GM12872 (cell line): ENCODE results near the gene TCAIM.

Experiments used
- TF ChIP-seq, protein P1 (sequence below): IDR thresholded peaks from 3 replicates; pipeline ENCODE4 v1.5.1; 2011; ENCODE audit warnings: low read depth, mild to moderate bottlenecking, low read length, moderate library complexity; ENCODE audit not compliant: insufficient read depth

Gene TCAIM

DNA sequence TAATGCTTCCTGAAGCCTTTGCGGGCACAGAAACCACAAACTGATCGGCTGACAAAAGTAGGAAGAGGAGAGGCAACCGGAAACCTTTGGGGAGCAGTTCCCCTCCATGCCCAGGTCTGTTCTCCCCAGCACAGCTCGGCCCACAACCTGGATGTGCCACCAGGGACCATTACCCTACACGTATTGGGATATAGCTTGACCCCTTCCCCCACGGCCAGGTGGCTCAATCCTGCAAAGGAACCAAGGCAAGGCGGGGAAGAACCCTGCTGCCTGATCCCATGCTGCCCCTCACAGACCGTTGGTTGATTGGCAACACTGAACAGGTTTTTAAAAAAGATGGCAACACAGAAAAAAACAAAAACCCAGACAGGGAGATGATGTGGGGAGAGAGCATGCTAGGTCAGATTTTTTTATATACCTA is 19.7 kb upstream of the TCAIM start:
- TF ChIP-seq, protein P1, sequence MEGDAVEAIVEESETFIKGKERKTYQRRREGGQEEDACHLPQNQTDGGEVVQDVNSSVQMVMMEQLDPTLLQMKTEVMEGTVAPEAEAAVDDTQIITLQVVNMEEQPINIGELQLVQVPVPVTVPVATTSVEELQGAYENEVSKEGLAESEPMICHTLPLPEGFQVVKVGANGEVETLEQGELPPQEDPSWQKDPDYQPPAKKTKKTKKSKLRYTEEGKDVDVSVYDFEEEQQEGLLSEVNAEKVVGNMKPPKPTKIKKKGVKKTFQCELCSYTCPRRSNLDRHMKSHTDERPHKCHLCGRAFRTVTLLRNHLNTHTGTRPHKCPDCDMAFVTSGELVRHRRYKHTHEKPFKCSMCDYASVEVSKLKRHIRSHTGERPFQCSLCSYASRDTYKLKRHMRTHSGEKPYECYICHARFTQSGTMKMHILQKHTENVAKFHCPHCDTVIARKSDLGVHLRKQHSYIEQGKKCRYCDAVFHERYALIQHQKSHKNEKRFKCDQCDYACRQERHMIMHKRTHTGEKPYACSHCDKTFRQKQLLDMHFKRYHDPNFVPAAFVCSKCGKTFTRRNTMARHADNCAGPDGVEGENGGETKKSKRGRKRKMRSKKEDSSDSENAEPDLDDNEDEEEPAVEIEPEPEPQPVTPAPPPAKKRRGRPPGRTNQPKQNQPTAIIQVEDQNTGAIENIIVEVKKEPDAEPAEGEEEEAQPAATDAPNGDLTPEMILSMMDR = no peak

DNA sequence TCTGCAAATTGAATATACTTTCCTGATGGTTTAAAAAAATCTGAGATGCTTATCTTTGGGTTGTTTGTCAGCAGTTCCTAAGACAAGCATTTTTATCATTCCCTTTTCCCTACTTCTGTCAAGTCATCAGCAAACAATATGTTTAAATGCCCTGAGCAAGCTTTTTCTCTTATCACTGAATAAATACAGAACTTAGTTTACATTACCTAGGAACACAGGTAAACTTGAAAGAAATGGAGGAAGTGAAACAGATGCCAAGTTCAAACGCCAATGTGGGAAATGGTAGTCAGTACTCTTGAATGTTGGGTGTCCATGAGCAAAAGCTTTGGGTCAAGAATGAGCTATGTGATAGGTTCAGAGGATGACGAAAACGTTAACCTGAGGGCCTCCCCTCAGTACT is 17.2 kb upstream of the TCAIM start:
- TF ChIP-seq, protein P1 = no peak

GRCh38 chr3:44323341-44323955 is 15.1 kb upstream of the TCAIM start:
- TF ChIP-seq, protein P1 = peak; percentile 65; the same call in 2 of the 3 replicates

- TF ChIP-seq, protein P1 = no peak
Observed at GRCh38 chr3:44324584-44324983, 14.0 kb upstream of the TCAIM start.

DNA sequence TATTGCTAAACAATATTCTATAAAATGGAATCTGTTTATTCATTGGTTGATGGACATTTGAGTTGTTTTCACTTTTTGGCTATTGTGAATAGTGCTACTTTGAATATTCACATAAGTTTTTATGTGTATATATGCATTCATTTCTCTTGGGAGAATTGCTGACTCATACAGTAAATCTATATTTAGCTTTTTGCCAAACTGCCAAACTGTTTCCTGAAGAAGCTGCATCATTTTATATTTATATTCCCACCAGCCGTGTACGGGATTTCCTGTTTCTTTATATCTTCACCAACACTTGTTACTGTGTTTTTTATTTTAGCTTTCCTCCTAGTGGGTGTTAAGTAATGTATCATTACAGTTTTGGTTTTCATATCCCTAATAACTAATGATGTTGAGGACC is 12.5 kb upstream of the TCAIM start:
- TF ChIP-seq, protein P1 = no peak

GRCh38 chr3:44326515-44326914 is 12.1 kb upstream of the TCAIM start:
- TF ChIP-seq, protein P1 = no peak

DNA sequence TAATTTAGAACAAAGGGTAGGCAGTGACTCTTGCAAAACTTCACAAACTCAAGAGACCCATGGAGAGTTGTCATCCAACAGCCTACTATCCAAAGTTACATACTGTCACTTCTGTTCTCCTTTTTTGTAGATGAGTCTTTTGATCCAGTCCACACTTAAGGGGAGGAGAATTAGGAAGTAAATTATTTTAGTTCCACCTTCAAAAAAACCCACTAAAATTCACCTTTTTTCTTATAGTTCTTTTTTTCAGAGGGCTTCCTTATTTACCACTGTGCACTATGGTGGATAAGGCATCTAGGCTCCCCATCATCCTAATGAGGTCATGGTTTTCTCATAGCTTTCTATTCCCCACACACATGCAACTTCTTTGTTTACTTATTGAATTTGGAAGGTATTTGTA is 8.6 kb upstream of the TCAIM start:
- TF ChIP-seq, protein P1 = no peak
